HEK293 (cell line): ENCODE results near the gene MICU1.
"Not testable (repeated sequence)": the region's sequence is repeated elsewhere in the genome, so short reads cannot be mapped to it uniquely, and the experiment has no call there.

Experiments used
- CTCF ChIA-PET: fragments of 350-600 bp; formaldehyde crosslinking; extraction: SDS; loops from one replicate; lab custom pipeline; 2021; ENCODE audit warnings: antibody characterized with exemption; lab: Yijun Ruan, JAX
- POLR2A ChIA-PET: fragments of 300-600 bp; formaldehyde crosslinking; extraction: SDS; loops from one replicate; lab custom pipeline; 2020; ENCODE audit warnings: antibody characterized with exemption, inconsistent platforms; lab: Yijun Ruan, JAX
- H3K27ac ChIP-seq: fragments of 200-500 bp; sonication (Bioruptor generic); 2 replicates; pipeline ENCODE4 v1.5.1; 2014; ENCODE audit warnings: low read depth, low read length, control low read depth, inconsistent platforms; ENCODE audit errors: extremely low read depth
- H3K36me3 ChIP-seq, 2 experiments: fragments of 200-500 bp in 1 of 2; sonication (Bioruptor generic) in 1 of 2; 1 replicate in 1 of 2; 2 replicates in 1 of 2; pipeline ENCODE4 v1.5.1; 2014 to 2017; ENCODE audit warnings: inconsistent platforms in 2 of 2, low read length in 2 of 2; ENCODE audit not compliant: control insufficient read depth in 2 of 2, insufficient read depth in 1 of 2
- H3K4me1 ChIP-seq: fragments of 200-500 bp; sonication (Bioruptor generic); 2 replicates; pipeline ENCODE4 v1.5.1; 2014; ENCODE audit warnings: mild to moderate bottlenecking, low read length, inconsistent platforms; ENCODE audit not compliant: control insufficient read depth, insufficient read depth
- H3K4me3 ChIP-seq: 2 replicates; pipeline ENCODE4 v1.5.1; 2011; ENCODE audit warnings: low read depth, mild to moderate bottlenecking, control low read depth, low read length, moderate library complexity
- H3K9me3 ChIP-seq: fragments of 200-500 bp; sonication (Bioruptor generic); 2 replicates; pipeline ENCODE4 v1.5.1; 2014; ENCODE audit warnings: low read depth, low read length, inconsistent platforms; ENCODE audit not compliant: control insufficient read depth, insufficient read depth
- FEZF1 ChIP-seq: fragments of 450-650 bp; formaldehyde crosslinking; IDR thresholded peaks from 2 replicates; pipeline ENCODE4 v1.5.1; 2016; ENCODE audit warnings: missing biosample characterization, missing genetic modification characterization
- GLIS1 ChIP-seq: fragments of 450-650 bp; formaldehyde crosslinking; IDR thresholded peaks from 2 replicates; pipeline ENCODE4 v1.5.1; 2016; ENCODE audit warnings: missing biosample characterization, missing genetic modification characterization
- IKZF3 ChIP-seq: fragments of 450-650 bp; IDR thresholded peaks from 2 replicates; pipeline ENCODE4 v1.5.0; 2018; ENCODE audit warnings: missing biosample characterization, mild to moderate bottlenecking, missing genetic modification characterization, moderate library complexity
- MEIS1 ChIP-seq: sonication (generic); formaldehyde crosslinking; IDR thresholded peaks from 2 replicates; pipeline ENCODE4 v1.8.1; 2022; ENCODE audit warnings: missing genetic modification reagents, mild to moderate bottlenecking, borderline replicate concordance
- REPIN1 ChIP-seq: fragments of 450-650 bp; formaldehyde crosslinking; IDR thresholded peaks from 2 replicates; pipeline ENCODE4 v1.5.1; 2017; ENCODE audit warnings: missing biosample characterization, missing genetic modification characterization, low read depth
- ZBTB20 ChIP-seq: fragments of 450-650 bp; formaldehyde crosslinking; IDR thresholded peaks from 2 replicates; pipeline ENCODE4 v1.5.1; 2016; ENCODE audit warnings: missing biosample characterization, missing genetic modification characterization
- ZNF114 ChIP-seq: fragments of 450-650 bp; formaldehyde crosslinking; IDR thresholded peaks from 2 replicates; pipeline ENCODE4 v1.5.0; 2017; ENCODE audit warnings: missing biosample characterization, missing genetic modification characterization
- ZNF155 ChIP-seq: fragments of 450-650 bp; formaldehyde crosslinking; IDR thresholded peaks from 2 replicates; pipeline ENCODE4 v1.5.1; 2016; ENCODE audit warnings: missing biosample characterization, missing genetic modification characterization
- ZNF157 ChIP-seq: fragments of 450-650 bp; formaldehyde crosslinking; IDR thresholded peaks from 2 replicates; pipeline ENCODE4 v1.5.1; 2016; ENCODE audit warnings: missing biosample characterization, missing genetic modification characterization
- ZNF2 ChIP-seq: fragments of 450-650 bp; formaldehyde crosslinking; IDR thresholded peaks from 2 replicates; pipeline ENCODE4 v1.5.1; 2016; ENCODE audit warnings: missing biosample characterization, missing genetic modification characterization
- ZNF248 ChIP-seq: fragments of 450-650 bp; formaldehyde crosslinking; IDR thresholded peaks from 2 replicates; pipeline ENCODE4 v1.5.1; 2017; ENCODE audit warnings: missing biosample characterization, missing genetic modification characterization
- ZNF341 ChIP-seq: fragments of 450-650 bp; formaldehyde crosslinking; IDR thresholded peaks from 2 replicates; pipeline ENCODE4; 2016; ENCODE audit warnings: low read depth, missing biosample characterization, missing genetic modification characterization
- ZNF433 ChIP-seq: fragments of 450-650 bp; formaldehyde crosslinking; IDR thresholded peaks from 2 replicates; pipeline ENCODE4 v1.5.1; 2016; ENCODE audit warnings: missing biosample characterization, missing genetic modification characterization, low read depth
- ZNF473 ChIP-seq: fragments of 450-650 bp; formaldehyde crosslinking; IDR thresholded peaks from 2 replicates; pipeline ENCODE4 v1.5.1; 2017; ENCODE audit warnings: missing biosample characterization, missing genetic modification characterization
- ZNF585B ChIP-seq: fragments of 450-650 bp; formaldehyde crosslinking; IDR thresholded peaks from 2 replicates; pipeline ENCODE4 v1.5.1; 2016; ENCODE audit warnings: missing biosample characterization, missing genetic modification characterization
- ZNF654 ChIP-seq: fragments of 450-650 bp; formaldehyde crosslinking; IDR thresholded peaks from 2 replicates; pipeline ENCODE4 v1.5.1; 2016; ENCODE audit warnings: low read depth, missing biosample characterization, missing genetic modification characterization
- ZNF660 ChIP-seq: fragments of 450-650 bp; IDR thresholded peaks from 2 replicates; pipeline ENCODE4 v1.5.1; 2018; ENCODE audit warnings: missing biosample characterization, mild to moderate bottlenecking, missing genetic modification characterization
- ZSCAN16 ChIP-seq: fragments of 450-650 bp; formaldehyde crosslinking; IDR thresholded peaks from 2 replicates; pipeline ENCODE4 v1.5.1; 2016; ENCODE audit warnings: missing biosample characterization, missing genetic modification characterization
- TF ChIP-seq, protein P1 (sequence below): fragments of 450-650 bp; formaldehyde crosslinking; IDR thresholded peaks from 2 replicates; pipeline ENCODE4 v1.5.1; 2016; ENCODE audit warnings: missing biosample characterization, missing genetic modification characterization
- TF ChIP-seq, protein P2 (sequence below): fragments of 450-650 bp; formaldehyde crosslinking; conservative IDR thresholded peaks from 2 replicates; pipeline ENCODE4 v1.5.1; 2016; ENCODE audit warnings: low read depth, missing biosample characterization, missing genetic modification characterization
- TF ChIP-seq, protein P3 (sequence below): fragments of 450-650 bp; formaldehyde crosslinking; IDR thresholded peaks from 2 replicates; pipeline ENCODE4 v1.5.1; 2017; ENCODE audit warnings: missing biosample characterization, missing genetic modification characterization

MICU1 gene

DNA sequence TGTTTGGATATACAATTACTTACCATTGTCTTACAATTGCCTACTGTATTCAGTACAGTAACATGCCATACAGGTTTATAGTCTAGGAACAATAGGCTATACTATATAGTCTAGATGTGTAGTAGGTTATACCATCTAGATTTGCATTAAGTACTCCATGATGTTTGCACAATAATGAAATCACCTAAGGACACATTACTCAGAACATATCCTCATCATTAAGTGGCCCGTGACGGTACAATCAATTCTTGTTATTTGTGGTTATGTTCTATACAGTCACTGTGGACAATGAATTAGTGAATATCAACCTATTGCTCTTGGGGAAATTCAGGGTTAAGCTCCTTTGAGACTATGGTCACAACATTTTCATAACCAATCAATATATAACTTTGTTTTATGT lies 75.6 kb downstream of the MICU1 start:
- H3K4me1 ChIP-seq: no peaks in the 10 kb centered on the region
- H3K4me3 ChIP-seq: no peak overlapping the region
- H3K27ac ChIP-seq: no peak overlapping the region
- peaks cover 16 to 25% of the 10 kb centered on the region in 2 experiments for H3K36me3 ChIP-seq
- ChIA-PET POLR2A (interaction anchor here (0.6 kb wide), 1 partner anchor 195 kb away, joined by 4 read pairs; no protein-coding TSS in a partner anchor), CTCF (no interaction called here)
- no peaks in the 10 kb centered on the region for H3K9me3 ChIP-seq
- no peak for TF ChIP-seq IKZF3 (tag by site-specific recombination)
- TF ChIP-seq ZNF114 (tag by site-specific recombination): no peak
- no peak for TF ChIP-seq ZNF473 (tag by site-specific recombination)
- TF ChIP-seq, protein P1, sequence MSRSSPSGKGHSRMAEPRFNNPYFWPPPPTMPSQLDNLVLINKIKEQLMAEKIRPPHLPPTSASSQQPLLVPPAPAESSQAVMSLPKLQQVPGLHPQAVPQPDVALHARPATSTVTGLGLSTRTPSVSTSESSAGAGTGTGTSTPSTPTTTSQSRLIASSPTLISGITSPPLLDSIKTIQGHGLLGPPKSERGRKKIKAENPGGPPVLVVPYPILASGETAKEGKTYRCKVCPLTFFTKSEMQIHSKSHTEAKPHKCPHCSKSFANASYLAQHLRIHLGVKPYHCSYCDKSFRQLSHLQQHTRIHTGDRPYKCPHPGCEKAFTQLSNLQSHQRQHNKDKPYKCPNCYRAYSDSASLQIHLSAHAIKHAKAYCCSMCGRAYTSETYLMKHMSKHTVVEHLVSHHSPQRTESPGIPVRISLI (tag by site-specific recombination): no peak
- TF ChIP-seq ZSCAN16 (tag by site-specific recombination): no peak
- no peak for TF ChIP-seq ZBTB20 (tag by site-specific recombination)
- TF ChIP-seq ZNF433 (tag by site-specific recombination): no peak
- TF ChIP-seq ZNF341 (tag by site-specific recombination): no peak
- no peak for TF ChIP-seq ZNF660
- TF ChIP-seq MEIS1 (CRISPR knock-in tag): no peak
- no peak for TF ChIP-seq ZNF2 (tag by site-specific recombination)
- TF ChIP-seq, protein P2, sequence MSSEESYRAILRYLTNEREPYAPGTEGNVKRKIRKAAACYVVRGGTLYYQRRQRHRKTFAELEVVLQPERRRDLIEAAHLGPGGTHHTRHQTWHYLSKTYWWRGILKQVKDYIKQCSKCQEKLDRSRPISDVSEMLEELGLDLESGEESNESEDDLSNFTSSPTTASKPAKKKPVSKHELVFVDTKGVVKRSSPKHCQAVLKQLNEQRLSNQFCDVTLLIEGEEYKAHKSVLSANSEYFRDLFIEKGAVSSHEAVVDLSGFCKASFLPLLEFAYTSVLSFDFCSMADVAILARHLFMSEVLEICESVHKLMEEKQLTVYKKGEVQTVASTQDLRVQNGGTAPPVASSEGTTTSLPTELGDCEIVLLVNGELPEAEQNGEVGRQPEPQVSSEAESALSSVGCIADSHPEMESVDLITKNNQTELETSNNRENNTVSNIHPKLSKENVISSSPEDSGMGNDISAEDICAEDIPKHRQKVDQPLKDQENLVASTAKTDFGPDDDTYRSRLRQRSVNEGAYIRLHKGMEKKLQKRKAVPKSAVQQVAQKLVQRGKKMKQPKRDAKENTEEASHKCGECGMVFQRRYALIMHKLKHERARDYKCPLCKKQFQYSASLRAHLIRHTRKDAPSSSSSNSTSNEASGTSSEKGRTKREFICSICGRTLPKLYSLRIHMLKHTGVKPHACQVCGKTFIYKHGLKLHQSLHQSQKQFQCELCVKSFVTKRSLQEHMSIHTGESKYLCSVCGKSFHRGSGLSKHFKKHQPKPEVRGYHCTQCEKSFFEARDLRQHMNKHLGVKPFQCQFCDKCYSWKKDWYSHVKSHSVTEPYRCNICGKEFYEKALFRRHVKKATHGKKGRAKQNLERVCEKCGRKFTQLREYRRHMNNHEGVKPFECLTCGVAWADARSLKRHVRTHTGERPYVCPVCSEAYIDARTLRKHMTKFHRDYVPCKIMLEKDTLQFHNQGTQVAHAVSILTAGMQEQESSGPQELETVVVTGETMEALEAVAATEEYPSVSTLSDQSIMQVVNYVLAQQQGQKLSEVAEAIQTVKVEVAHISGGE: no peak
- TF ChIP-seq, protein P3, sequence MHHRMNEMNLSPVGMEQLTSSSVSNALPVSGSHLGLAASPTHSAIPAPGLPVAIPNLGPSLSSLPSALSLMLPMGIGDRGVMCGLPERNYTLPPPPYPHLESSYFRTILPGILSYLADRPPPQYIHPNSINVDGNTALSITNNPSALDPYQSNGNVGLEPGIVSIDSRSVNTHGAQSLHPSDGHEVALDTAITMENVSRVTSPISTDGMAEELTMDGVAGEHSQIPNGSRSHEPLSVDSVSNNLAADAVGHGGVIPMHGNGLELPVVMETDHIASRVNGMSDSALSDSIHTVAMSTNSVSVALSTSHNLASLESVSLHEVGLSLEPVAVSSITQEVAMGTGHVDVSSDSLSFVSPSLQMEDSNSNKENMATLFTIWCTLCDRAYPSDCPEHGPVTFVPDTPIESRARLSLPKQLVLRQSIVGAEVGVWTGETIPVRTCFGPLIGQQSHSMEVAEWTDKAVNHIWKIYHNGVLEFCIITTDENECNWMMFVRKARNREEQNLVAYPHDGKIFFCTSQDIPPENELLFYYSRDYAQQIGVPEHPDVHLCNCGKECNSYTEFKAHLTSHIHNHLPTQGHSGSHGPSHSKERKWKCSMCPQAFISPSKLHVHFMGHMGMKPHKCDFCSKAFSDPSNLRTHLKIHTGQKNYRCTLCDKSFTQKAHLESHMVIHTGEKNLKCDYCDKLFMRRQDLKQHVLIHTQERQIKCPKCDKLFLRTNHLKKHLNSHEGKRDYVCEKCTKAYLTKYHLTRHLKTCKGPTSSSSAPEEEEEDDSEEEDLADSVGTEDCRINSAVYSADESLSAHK (tag by site-specific recombination): no peak
- TF ChIP-seq ZNF654 (tag by site-specific recombination): no peak
- no peak for TF ChIP-seq FEZF1 (tag by site-specific recombination)

DNA sequence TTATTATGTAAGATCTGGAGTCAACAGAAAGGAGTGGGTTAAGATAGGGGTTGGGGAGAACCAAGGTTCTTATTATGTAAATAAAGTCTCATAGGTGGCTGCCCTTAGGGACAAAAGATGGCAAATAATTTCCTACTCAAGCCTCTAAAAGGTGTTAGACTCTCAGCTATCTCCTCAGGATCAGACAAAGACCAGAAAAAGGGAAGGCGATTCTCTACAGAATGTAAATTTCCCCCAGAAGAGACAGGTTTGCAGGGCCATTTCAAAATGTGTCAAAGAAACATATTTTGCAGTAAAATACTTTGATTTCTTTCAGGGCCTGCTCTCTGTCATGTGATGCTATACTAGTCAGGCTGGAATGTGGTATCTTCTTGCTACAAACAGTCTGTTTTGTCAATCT lies 80.3 kb downstream of the MICU1 start:
- CTCF ChIA-PET: no interaction called here
- POLR2A ChIA-PET: no interaction called here
- no peak overlapping the region for H3K4me3 ChIP-seq
- no peak for TF ChIP-seq ZNF248 (tag by site-specific recombination)
- TF ChIP-seq ZNF155 (tag by site-specific recombination): no peak
- TF ChIP-seq GLIS1 (tag by site-specific recombination): no peak
- no peak for TF ChIP-seq REPIN1 (tag by site-specific recombination)
- TF ChIP-seq ZNF157 (tag by site-specific recombination): no peak
- no peak for TF ChIP-seq ZNF585B
- no peaks in the 10 kb centered on the region for H3K4me1 ChIP-seq
- no peaks in the 10 kb centered on the region for H3K9me3 ChIP-seq
- no peak overlapping the region for H3K27ac ChIP-seq
- peaks cover 14 to 29% of the 10 kb centered on the region in 2 experiments for H3K36me3 ChIP-seq

DNA sequence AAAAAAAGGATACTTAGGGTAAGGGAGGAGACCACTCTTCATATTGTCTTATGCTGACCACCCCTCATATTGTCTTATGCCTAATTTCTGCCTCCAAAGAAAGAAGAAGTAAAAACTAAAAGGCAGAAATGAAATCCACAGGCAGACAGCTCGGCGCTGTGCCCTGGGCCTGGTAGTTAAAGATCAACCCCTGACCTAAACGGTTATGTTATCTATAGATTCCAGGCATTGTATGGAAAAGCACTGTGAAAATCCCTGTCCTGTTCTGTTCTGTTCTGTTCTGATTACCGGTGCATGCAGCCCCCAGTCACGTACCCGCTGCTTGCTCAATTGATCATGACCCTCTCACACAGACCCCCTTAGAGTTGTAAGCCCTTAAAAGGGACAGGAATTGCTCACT lies 82.0 kb downstream of the MICU1 start:
- H3K27ac ChIP-seq, POLR2A ChIA-PET, CTCF ChIA-PET, H3K4me1 ChIP-seq, H3K9me3 ChIP-seq, H3K4me3 ChIP-seq: not testable (repeated sequence)
- peaks cover 0 to 17% of the 10 kb centered on the region in 2 experiments; a peak in 2 of 3 replicates for H3K36me3 ChIP-seq
